ENCODE measurements around the gene PNMA8A.

PNMA8A gene

DNA sequence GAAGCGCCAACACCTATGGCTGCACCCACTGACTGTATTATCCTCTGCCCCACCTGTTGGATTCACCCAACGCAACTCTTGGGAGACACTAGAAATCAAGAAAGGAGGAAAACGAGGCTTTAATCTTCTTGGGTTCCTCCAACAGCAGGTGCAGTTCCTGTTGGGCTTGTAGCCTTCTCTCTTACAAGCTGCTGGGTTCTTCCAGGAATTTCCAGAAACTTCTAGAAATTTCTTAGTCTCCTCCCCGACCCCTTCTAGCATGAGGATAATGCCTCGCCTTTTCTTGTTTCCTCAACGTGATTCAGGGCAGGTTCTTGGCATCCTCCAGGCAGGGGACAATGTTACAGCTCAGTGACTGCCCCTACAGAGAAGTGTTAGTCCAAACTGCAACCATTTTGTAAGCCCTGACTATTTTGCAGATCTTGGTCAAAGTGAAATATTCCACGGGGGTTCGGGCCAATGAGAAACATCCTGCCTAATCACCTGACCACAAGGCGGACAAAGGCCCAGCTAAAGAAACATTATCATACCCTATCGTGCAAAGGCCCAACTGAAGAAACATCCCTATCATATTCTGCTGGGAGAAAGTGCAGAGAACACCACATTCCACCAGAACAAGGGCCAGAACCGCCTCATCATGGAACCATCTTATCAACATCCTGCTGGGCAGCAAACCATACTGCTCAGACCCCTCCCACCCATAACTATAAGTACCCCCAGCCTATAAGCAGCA is 614 bp upstream of the PNMA8A start:
- no peak for DNase-seq (ENCODE audit: low read depth, low spot score)
- H3K27ac ChIP-seq, result no peak overlapping the region

GRCh38 chr19:46470376-46470775 is 987 bp downstream of the PNMA8A start:
- no peak overlapping the region for H3K27ac ChIP-seq
- no peak for DNase-seq (ENCODE audit: low read depth, low spot score)

DNA sequence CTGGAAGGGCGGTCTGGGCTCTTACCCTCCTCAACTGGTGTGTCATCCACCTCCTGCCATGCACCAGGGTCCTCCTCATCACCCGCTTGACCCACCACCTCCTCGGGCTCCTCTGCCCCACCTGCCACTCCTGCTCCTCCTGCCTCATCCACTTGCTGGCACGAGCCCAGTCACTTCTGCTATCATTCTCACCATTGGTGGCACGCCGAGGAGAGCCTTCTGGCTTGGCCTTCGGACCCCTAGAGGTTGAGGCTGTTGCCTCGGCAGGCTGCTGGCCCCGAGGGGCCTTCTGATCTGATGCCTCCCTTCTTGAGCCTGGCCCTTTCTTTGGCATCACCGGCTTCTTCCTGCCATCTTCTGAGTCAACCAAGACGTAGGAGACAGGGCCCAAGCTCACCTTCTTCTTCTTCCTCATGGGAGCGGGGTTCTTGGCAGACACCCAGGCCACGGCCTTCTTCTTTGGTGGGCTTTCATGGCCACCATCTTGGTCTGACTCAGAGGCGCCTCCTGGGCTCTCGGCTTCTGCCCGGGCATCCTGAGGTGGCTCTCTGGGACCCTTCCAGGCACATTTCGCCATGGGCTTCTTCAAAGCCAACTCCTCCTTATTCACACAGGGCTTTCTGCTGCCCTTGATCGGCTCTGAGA is 1.7 kb downstream of the PNMA8A start:
- H3K27ac ChIP-seq, result no peak overlapping the region
- DNase-seq (ENCODE audit: low read depth, low spot score), result no peak

GRCh38 chr19:46466536-46467196 is 4.7 kb downstream of the PNMA8A start:
- peak; percentile 75 for DNase-seq (ENCODE audit: low read depth, low spot score)
- peak overlapping the region; percentile 77 for H3K27ac ChIP-seq

GRCh38 chr19:46463516-46463915 is 7.8 kb downstream of the PNMA8A start:
- H3K27ac ChIP-seq, result no peak overlapping the region
- no peak for DNase-seq (ENCODE audit: low read depth, low spot score)

DNA sequence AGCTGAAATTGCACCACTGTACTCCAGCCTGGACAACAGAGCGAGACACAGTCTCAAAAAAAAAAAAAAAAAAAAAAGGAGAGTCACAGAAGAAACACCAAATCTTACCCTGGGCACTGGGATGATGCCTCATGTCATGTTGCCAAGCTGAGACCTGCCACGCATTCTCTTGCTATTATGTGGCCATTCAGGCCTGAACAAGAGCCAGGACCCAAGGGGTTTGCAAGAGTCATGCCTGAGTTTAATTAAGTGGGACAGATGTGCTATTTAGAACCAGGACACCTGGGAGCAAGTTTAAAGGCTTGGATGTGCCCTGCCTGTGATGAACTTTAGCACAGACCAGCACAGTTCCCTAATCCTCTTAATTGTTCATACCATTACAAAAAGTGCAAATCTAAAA is 9.8 kb downstream of the PNMA8A start:
- DNase-seq (ENCODE audit: low read depth, low spot score), result peak; percentile 89
- peak overlapping the region; percentile 87 for H3K27ac ChIP-seq

- peak overlapping the region; percentile 87 for H3K27ac ChIP-seq
- DNase-seq (ENCODE audit: low read depth, low spot score), result no peak
These were observed 10.4 kb downstream of the PNMA8A start for GRCh38 chr19:46460981-46461380.

DNA sequence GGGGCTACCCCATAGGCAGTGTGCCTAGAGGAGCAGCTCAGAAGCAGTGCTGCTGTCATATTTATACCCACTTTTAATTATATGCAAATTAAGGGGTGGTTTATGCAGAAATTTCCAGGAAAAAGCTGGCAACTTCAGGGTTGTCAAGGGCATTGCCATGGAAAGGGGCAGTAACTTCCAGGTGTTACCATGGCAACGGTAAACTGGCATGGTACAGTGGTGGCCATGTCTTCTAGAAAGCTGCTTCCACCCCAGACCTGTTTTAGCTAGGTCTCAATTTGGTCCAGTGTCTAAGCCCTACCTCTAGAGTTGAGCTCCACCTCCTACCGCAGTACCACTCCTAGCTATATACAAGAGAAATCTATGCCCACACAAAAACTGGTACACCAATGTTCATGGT is 11.3 kb downstream of the PNMA8A start:
- no peak for DNase-seq (ENCODE audit: low read depth, low spot score)
- H3K27ac ChIP-seq, result peak overlapping the region; percentile 87

GRCh38 chr19:46456930-46457329 is 14.4 kb downstream of the PNMA8A start:
- H3K27ac ChIP-seq, result no peak overlapping the region
- no peak for DNase-seq (ENCODE audit: low read depth, low spot score)

GRCh38 chr19:46454244-46454643 is 17.1 kb downstream of the PNMA8A start:
- no peak for DNase-seq (ENCODE audit: low read depth, low spot score)
- H3K27ac ChIP-seq, result peak overlapping the region; percentile 60

DNA sequence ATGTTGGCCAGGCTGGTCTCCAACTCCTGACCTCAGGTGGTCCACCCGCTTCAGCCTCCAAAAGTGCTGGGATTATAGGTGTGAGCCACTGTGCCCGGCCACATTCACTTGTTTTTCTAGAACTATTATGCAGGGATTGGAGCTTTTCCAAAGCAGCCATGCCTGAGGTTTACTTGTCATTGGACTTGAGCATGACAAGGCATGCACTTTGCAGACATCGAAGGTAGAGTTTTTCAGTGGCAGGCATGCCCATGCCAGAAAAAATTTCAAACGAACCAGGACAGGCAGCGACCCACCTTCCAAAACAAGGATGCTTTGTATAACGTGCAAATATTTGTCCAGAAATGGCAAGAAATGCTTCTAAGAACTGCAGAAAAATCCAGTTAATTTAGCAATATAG is 17.7 kb downstream of the PNMA8A start:
- peak overlapping the region; percentile 60 for H3K27ac ChIP-seq
- peak; percentile 60 for DNase-seq (ENCODE audit: low read depth, low spot score)

DNA sequence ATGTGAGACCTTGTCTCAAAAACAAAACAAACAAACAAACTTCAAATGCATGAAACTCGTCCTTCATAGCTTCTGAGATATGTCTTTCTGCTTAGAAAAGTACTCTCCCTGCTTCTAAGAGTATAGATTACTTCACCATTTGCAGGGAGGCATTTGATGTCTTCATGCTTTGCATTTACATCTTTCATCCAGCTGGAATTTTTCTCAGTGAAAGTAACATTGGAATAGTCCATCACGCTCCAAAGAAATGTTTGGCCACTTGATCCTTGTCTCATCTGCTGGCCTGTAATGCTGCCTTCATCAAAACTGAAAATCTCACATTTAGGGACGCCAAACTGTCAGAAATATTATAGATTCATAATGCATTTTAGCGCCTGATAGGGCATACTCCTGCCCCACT is 19.2 kb downstream of the PNMA8A start:
- no peak for DNase-seq (ENCODE audit: low read depth, low spot score)
- H3K27ac ChIP-seq, result peak overlapping the region; percentile 72

- H3K27ac ChIP-seq, result peak overlapping the region; percentile 72
- DNase-seq (ENCODE audit: low read depth, low spot score), result no peak
These were observed 20.0 kb downstream of the PNMA8A start for GRCh38 chr19:46451352-46451751.

DNA sequence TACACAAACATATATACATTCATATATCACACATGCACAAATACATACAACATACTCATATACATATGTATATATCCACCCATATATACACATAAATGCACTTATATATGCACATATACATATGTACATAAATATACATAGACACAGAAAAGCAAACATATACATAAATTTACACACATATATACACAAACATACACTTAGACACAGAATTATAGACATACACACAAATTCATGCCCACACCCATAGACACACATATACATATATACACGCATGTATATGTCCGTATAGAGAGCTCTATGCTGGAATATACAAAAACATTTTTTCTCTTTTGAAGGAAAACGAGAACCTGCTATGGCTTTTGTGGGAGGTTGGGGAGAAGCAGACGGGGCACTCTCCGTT is 20.6 kb downstream of the PNMA8A start:
- peak overlapping the region; percentile 72 for H3K27ac ChIP-seq
- DNase-seq (ENCODE audit: low read depth, low spot score), result no peak

DNA sequence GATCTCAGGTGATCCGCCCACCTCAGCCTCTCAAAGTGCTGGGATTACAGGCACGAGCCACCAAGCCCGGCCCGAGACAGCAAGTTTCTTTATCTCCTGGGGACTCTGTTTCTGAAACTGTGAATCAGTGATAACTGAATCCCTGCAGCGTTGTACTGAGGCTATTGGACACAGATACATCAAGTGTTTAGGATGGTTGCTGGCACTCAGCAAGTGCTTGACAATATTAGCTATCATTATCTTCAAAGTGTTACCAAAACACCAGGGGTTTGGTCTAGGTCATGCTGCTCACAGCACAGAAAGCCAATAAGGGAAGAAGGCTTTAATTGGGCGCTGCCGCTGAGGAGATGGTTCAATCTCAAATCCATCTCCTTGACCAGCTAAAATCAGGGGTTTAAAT is 22.1 kb downstream of the PNMA8A start:
- no peak overlapping the region for H3K27ac ChIP-seq
- no peak for DNase-seq (ENCODE audit: low read depth, low spot score)

DNA sequence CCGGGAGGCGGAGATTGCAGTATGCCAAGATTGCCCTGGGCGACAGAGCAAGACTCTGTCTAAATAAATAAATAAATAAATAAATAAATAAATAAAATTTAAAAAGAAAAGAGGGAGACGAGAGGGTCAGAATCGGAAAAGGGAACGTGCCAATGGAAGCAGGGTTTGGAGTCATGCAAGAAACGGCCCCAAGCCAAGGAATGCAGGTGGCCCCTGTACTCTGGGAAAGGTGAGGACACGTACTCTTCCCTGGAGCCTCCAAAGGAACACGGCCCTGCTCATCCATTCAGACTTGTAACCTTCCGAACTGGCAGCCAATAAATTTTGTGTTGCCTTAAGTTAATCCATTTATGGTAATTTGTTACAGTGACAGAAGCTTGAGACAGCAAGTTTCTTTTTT is 22.8 kb downstream of the PNMA8A start:
- no peak overlapping the region for H3K27ac ChIP-seq
- no peak for DNase-seq (ENCODE audit: low read depth, low spot score)

- H3K27ac ChIP-seq, result no peak overlapping the region
These were observed 23.5 kb downstream of the PNMA8A start for GRCh38 chr19:46447824-46448223.

DNA sequence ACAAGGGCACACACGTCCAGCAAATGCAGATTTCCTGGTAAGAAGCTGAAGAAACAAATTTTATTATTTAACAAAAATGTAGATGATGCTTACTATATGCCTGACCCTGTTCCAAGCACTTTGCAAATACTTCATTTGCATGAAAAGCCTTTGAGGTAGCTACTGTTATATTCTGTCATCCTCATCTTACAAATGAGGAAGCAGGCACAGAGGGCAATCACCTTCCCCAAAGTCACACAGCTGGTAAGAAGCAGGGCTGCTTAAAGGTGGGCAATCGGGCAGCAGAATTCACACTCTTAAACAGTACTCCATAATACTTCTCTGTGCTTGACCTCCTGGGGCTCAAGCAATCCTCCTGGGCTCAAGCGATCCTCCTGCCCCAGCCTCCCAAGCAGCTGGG is 24.4 kb downstream of the PNMA8A start:
- H3K27ac ChIP-seq, result no peak overlapping the region
- DNase-seq (ENCODE audit: low read depth, low spot score), result no peak

More at GRCh38 chr19:46447824-46448223, 23.5 kb downstream of the PNMA8A start:
- DNase-seq (ENCODE audit: low read depth, low spot score), result no peak

- no peak overlapping the region for H3K27ac ChIP-seq
- DNase-seq (ENCODE audit: low read depth, low spot score), result no peak
These were observed 25.3 kb downstream of the PNMA8A start for GRCh38 chr19:46446021-46446420.

DNA sequence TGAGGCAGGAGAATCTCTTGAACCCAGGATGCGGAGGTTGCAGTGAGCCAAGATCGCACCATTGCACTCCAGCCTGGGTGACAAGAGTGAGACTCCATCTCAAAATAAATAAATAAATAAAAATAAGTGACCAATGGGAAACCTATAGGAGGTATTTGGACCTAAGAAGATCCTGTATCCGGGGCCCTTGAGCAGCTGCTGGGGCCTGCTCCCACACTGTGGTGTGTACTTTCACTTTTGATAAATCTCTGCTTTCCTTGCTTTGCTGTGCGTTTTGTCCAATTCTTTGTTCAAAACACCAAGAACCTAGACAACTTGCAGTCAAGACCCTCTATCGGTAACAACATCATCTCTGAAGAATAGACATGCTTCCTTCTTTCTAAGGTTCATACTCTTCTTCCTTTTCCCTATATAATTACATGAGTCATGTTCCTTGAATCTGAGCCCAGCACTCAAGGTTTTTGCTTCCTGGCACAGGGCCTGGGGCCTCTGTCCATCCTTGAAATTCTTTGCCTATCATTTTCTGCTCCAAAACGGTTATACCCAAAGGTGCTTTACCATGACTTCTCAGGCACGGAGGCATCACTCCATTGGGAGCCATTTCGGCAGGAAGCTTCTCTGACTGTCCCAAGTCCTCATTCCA is 28.4 kb downstream of the PNMA8A start:
- DNase-seq (ENCODE audit: low read depth, low spot score), result no peak
- H3K27ac ChIP-seq, result no peak overlapping the region

DNA sequence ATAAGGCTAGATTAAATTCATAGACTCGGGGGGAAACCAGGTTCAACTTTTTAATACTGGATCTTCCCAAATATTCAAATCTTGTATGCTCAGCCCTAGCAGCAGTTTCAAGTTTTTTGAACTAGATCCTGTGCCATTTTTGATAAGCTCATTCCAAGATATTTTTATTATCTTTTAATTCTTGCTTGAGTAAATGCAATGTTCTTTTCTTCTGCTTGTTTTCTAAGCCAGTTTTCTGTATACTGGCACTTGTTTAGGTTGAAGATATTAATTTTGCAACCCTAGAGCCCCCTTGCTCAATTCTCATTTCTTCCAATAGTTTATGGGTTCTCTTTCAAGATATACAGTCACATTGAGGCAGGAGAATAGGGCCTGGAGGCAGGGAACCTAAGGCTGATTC is 29.5 kb downstream of the PNMA8A start:
- DNase-seq (ENCODE audit: low read depth, low spot score), result no peak
- no peak overlapping the region for H3K27ac ChIP-seq
